HG02885 (cell line): ENCODE results near the gene NTM.
A peak's percentile ranks its signal among the peaks of the same experiment; 100 is the strongest.

Experiments used
- ATAC-seq: cut with Tn5 transposase; IDR thresholded peaks from one replicate; pipeline ENCODE4 v1.9.1; 2021; ENCODE audit warnings: mild to moderate bottlenecking; ENCODE audit not compliant: unreplicated experiment, poor library complexity

NTM gene

GRCh38 chr11:132106096-132106982, 735.9 kb downstream of the NTM start:
- no peak for ATAC-seq

GRCh38 chr11:132111316-132111715, 740.9 kb downstream of the NTM start:
- ATAC-seq, result no peak

GRCh38 chr11:132111838-132112237, 741.4 kb downstream of the NTM start:
- ATAC-seq, result no peak

DNA sequence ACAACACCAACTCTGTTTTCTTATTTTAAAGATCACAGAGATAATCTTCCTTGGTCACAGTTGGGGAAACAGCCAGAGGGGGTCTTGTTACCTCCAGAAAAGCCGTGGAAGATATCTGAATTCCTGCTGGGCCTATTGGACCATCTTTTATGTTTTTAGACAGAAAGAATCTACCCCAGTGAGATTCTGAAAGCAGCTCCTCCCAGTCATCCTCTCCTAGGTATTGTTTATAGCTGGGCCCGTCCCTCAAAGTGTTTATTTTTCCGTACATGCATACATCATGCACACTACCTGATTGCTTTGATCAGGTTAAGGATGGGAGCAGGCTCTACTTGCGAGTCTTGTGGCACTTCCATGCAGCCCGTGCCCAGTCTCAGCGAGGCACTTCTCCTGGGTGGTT, 742.4 kb downstream of the NTM start:
- ATAC-seq, result no peak

- no peak for ATAC-seq
Observed at GRCh38 chr11:132114185-132114584, 743.8 kb downstream of the NTM start.

- ATAC-seq, result no peak
Observed at GRCh38 chr11:132114743-132115142, 744.3 kb downstream of the NTM start.

DNA sequence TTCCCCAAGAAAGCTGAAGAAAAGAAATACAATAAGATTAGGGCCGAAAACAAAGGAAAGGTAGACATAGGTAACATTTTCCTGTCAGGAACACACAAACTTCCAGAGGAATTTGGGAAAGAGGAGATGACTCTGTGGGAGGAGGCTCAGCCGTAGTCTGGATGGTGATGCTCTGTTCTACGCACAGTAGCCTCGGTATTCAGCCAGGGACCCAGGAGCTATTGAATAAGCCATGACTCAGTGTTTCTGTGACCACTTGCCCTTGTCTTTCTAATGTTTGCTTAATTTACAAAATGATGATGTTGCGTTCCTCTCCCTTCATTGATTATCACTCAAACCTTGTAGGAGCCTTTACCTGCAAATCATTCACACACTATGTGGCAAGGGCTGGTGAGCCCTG, 745.0 kb downstream of the NTM start:
- ATAC-seq, result no peak

GRCh38 chr11:132116516-132116915, 746.1 kb downstream of the NTM start:
- ATAC-seq, result no peak

DNA sequence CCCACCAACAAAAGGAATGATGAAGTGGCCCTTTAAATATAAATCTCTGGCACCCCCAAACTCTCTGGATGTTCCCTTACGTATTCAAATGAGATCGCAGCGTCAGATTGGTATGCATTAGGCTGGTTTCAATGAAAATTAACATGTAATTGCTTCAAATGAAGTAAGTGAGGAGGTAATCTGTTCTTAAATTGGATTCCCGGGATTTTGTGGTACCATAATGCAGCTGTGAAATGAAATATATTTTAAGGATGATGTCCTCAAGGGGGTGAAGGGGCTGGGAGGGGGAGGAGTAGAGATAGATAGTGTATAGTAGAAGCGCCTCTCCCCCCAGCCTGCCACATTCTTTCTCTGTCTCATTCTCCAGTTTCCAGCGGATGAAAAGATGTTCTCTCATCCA, 748.2 kb downstream of the NTM start:
- no peak for ATAC-seq

GRCh38 chr11:132119573-132119972, 749.2 kb downstream of the NTM start:
- ATAC-seq, result no peak

- ATAC-seq, result no peak
Observed at GRCh38 chr11:132122735-132123134, 752.3 kb downstream of the NTM start.

- ATAC-seq, result peak; percentile 23
Observed at GRCh38 chr11:132123449-132123848, 753.0 kb downstream of the NTM start.

- peak; percentile 72 for ATAC-seq
Observed at GRCh38 chr11:132123854-132124835, 753.7 kb downstream of the NTM start.

- ATAC-seq, result peak; percentile 30
Observed at GRCh38 chr11:132125988-132126871, 755.8 kb downstream of the NTM start.

DNA sequence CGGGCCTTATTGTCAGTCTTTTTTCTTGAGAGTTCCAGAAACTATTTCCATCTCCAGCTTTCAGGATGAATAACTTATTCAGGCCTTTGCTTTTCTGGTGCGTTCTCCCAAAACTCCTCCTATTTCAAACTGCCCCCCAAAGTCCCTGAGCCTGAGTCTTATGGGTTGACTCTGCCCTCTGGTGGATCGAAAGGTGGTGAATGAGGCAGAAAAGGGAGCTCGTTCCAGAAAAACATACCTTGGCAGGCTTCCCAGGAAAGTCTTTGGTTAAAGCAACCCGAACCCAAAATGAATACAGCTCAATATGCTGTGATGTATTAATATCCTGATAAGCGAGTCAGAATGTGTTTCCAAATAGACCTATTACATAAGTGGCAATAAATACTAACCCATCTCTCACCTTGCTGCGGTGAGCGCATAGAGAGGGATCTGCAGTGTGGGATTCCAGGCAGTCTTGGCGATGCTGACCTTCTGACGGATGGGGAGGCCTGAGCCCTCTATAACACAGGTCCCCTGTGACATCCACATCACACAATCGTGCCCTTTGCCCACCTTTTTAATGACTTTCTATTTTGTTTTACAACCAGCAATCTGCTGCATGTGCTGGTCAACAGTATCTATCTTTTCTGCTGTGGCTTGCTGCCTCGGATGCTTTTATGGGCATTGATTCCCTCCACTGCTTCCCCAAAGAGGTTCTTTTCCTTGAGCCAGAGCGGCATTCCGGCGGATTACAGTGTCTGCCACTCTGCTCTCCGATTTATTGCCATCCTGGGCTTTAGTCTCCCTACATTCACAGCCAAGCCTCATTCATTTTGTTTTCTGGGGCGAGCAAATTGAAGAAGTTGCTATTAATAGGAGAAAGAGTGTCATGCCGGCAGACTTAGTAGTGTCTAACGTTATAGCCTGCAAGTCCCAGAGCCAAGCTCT, 756.8 kb downstream of the NTM start:
- no peak for ATAC-seq

DNA sequence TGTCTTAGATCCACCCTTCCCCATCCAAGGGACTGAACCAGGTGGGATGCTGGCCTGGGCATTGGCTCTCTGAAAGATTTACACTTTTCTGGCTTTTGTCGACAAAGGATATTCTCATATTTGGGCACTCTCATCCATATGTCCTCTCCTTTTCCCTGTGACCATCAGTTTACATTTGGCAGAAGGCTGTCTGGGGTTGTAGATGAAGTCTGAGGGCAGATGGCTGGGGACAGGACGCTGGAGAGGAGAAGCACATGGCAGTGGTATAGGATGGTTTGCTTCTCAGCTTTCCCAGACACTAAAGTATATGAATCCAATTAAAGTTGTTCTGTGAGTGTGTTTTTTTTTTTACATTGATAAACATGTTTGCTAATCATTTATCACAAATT, 757.5 kb downstream of the NTM start:
- ATAC-seq, result no peak

GRCh38 chr11:132131047-132131446, 760.6 kb downstream of the NTM start:
- ATAC-seq, result no peak

- ATAC-seq, result no peak
Observed at GRCh38 chr11:132131961-132132360, 761.5 kb downstream of the NTM start.

DNA sequence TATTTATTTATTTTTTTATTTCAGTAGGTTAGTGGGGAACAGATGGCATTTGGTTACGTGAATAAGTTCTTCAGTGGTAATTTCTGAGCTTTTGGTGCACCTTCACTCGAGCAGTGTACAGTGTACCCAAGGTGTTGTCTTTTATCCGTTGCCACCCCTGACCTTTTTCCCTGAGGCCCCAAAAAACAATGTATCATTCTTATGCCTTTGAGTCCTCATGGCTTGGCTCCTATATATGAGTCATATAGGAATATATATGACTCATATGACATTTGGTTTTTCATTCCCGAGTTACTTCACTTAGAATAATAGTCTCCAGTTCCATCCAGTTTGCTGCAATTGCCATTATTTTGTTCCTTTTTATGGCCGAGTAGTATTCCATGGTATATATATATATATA, 763.9 kb downstream of the NTM start:
- ATAC-seq, result no peak
